GM10266 (cell line): Measurements from ENCODE around the gene PEX10.

Experiments used
- DNase-seq: peaks from one replicate; pipeline ENCODE4 v3.0.0; 2012; ENCODE audit errors: extremely low spot score
- TF ChIP-seq, protein P1 (sequence below): IDR thresholded peaks from 2 replicates; pipeline ENCODE4 v1.5.1; 2012; ENCODE audit warnings: mild to moderate bottlenecking, low read depth; ENCODE audit not compliant: control insufficient read depth, insufficient read depth; ENCODE audit errors: missing control alignments

Gene PEX10

GRCh38 chr1:2447276-2448097, 35.1 kb upstream of the PEX10 start:
- TF ChIP-seq, protein P1, sequence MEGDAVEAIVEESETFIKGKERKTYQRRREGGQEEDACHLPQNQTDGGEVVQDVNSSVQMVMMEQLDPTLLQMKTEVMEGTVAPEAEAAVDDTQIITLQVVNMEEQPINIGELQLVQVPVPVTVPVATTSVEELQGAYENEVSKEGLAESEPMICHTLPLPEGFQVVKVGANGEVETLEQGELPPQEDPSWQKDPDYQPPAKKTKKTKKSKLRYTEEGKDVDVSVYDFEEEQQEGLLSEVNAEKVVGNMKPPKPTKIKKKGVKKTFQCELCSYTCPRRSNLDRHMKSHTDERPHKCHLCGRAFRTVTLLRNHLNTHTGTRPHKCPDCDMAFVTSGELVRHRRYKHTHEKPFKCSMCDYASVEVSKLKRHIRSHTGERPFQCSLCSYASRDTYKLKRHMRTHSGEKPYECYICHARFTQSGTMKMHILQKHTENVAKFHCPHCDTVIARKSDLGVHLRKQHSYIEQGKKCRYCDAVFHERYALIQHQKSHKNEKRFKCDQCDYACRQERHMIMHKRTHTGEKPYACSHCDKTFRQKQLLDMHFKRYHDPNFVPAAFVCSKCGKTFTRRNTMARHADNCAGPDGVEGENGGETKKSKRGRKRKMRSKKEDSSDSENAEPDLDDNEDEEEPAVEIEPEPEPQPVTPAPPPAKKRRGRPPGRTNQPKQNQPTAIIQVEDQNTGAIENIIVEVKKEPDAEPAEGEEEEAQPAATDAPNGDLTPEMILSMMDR = no peak
- no peak for DNase-seq

GRCh38 chr1:2446861-2447260, 34.5 kb upstream of the PEX10 start:
- TF ChIP-seq, protein P1 = no peak
- DNase-seq = no peak

DNA sequence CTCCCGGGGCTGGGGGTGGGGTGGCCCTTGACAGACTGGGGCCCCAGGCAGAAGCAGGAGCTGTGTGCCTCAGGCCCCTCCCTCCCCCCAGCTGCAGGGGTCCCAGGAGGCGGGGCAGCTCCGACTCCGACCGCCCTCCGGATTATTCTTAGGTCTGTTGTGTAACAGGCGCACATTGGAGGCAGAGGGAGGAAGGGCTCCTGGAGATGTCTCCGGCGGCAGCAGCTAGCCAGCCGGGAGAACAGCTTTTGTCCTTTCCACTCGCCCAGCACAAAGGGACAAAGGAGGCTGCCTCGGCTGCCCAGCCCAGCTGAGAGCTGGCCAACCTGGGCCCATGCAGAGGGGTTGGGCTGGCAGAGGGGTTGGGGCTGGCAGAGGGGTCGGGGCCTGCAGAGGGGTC, 34.0 kb upstream of the PEX10 start:
- DNase-seq = no peak
- TF ChIP-seq, protein P1 = no peak

- TF ChIP-seq, protein P1 = no peak
- no peak for DNase-seq
These were observed 33.5 kb upstream of the PEX10 start for GRCh38 chr1:2445823-2446215.

DNA sequence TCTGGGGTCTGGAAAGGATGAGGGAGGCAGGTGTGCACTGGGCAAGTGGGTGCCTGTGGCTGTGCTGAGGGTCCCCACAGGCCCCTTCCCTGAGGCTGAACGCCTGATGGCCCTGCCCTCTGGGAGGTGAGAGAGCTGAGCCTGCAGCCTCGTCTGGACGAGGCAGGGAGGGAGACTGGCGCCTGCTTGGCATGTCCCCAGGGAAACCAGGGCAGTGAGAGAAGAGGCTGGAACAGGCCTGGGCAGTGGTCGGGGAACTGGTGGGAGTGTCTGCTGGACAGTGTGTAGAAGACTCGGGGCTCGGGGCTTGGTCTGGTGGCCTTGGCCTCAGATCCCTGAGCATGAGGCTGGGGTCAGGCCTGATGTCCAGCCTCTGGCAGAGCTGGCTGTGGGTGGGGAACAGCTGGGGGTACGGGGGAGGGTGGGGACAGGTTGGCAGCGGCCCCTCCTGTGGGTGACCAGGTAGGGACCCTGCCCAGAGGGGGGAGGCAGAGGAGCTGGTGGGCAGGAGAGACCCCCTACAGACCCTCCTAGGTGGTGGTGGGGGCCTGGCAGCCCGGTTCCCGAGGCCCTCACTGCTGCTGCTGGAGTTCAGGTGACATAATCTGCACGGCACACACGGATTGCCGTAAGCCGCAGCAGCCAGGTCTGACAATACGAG, 32.9 kb upstream of the PEX10 start:
- TF ChIP-seq, protein P1 = no peak
- DNase-seq = no peak

- no peak for DNase-seq
- TF ChIP-seq, protein P1 = no peak
These were observed 31.8 kb upstream of the PEX10 start for GRCh38 chr1:2444138-2444591.

DNA sequence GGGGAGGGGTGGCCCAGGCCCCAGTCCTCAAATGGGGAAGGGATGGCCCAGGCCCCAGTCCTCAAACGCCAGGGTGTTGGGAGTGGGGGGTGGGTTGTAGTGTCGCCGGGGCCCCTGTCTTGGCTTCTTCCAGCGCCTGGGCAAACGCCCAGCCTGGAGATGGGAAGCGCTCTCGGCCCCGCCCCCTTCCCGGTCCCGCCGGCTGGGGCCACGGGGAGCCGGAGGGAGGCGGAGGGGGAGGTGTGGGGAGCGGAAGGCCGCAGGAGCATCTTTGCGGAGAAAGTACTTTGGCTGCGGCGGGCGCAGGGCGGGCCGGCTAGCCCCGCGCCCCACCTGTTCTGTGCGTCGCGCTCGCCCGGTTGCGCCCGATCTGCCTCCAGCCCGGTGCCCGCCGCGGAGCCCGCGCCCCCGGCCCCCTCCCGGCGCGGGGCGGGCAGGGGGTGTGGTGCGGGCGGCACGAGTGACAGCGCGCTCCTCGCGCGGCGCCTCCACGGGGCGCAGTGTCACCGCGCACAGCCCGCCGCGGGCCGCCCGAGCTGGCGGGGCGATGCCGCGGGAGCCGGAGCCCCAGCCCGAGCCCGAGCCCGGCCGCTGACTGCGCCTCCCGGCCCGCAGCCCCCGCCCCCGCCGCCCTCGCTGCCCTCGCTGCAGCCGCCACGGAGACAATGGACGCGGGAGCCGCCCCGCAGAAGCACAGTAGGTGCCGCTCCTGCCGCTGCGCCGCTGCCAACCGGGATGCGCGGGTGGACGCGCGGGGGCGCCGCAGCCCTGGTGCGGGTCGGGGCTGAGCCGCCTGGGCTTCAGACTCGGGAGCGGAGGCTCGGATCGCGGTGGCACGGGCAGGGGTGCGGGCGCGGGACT, 31.1 kb upstream of the PEX10 start:
- TF ChIP-seq, protein P1 = peak; percentile 12
- DNase-seq = no peak
